HG02870 (cell line): ENCODE data around the gene DIP2C.
"Not testable (repeated sequence)": the region's sequence is repeated elsewhere in the genome, so short reads cannot be mapped to it uniquely, and the experiment has no call there.

Source experiments
- ATAC-seq: cut with Tn5 transposase; IDR thresholded peaks from one replicate; pipeline ENCODE4 v1.9.1; 2021; ENCODE audit warnings: mild to moderate bottlenecking, moderate library complexity; ENCODE audit not compliant: unreplicated experiment

DIP2C gene

DNA sequence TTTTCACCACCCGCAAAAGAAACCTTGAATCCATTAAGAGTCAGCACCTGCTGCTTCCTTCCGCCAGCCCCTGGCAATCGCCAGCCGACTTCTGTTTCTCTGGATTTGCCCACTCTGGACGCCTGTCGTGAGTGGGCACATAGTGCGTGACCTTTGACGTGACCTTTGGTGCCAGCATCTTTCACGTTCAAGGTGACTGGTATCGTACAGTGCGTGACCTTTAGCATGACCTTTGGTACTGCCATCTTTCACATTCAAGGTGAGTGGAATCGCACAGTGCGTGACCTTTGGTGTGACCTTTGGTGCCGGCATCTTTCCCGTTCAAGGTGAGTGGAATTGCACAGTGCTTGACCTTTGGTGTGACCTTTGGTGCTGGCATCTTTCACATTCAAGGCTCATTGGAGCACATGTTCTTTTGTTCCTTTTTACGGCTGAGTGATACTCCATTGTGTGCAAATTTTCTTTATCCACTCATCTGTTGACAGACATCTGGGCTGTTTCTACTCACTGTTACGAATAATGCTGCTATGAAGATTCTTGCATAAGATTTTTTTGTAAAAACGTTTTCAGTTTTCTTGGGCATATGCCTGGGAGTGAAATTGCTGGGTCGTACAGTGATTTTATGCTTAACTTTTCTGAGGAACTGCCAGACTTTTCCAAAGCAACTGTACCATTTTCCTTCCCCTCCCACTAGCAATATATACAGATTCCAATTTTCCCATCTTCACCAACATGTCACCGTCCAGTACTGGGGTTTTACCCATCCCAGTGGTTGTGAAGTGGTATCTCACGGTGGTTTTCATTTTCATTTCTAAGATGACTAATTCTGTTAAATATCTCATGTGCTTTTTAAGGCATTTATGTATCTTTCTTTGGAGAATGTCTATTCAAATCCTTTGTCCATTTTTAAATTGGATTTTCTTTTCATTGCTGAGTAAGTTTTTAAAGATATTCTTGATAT, 145.3 kb downstream of the DIP2C start:
- ATAC-seq: no peak

DNA sequence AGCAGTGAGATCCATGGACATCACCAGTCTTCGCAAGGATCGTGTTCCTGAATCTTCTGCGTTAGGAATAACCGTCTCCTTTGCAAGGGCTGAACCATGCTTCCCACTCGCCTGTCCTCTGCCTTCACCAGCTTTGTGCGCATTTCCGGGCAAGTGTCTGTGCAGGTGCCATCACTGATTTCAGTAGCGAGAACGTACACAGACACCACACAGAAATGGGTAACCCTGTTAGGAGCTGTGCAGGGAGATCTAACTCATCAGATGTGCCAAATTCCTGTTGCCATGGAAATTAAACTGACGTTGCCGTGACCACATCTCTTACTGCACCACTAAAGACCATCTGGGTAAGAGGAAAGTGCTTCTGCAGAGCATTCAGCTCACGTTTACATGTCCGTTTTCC, 146.3 kb downstream of the DIP2C start:
- ATAC-seq: no peak

DNA sequence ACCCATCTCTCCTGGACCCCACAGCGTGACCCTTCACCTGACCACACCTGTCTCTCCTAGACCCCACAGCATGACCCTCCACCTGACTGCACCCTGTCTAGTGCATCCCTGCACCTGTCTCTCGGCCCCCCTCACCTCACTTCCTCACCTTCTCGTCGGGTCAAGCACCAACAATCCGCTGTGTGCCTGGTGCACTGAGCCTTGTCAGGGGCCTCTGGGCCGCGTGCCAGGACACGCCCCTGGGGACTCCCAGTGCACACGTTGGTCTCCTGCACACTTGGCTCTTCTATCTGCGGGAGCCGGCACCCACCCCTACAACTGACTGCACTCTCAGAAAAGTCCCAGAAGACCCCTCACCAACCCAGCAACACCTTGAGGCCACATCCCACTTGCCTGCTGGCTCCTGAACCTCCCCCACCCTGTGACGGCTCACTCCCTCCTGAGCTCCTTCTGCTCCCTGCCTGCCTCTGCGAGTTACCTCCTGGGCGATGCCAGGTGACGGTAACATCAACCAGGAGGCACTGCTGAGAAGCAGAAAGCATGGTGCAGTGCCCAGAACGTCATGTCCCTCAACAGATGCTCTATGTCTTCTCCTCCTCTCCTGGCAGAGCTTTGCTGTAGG, 147.6 kb downstream of the DIP2C start:
- no peak for ATAC-seq

DNA sequence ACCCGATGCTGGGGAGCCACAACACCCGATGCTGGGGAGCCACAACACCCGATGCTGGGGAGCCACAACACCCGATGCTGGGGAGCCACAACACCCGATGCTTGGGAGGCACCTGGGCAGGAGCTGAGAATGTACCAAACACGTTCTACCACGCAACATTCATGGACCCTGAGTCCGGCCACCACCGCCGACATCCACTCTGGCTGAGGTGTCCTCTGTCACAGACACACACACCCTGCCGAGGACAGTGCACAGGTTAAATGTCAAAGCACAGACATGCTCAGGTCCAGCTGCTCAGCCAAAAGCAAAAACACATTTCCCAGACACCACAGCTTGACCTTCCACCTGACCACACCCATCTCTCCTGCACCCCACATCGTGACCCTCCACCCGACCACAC, 148.4 kb downstream of the DIP2C start:
- no peak for ATAC-seq

DNA sequence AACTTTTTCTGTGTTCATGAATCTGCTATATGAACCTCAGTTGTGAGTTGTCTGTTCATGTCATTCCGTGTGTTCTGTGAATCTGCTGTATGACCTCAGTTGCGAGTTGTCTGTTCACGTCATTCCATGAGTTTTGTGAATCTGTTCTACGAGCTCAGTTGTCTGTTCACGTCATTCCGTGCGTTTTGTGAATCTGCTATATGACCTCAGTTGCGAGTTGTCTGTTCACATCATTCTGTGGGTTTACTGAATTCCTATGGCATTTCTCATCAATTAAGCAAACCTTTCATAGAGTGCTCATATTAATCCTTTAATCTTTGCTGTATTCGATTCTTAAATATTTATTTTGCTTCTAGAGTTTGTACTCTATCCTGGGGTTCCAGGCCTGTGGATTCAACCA, 150.6 kb downstream of the DIP2C start:
- no peak for ATAC-seq

DNA sequence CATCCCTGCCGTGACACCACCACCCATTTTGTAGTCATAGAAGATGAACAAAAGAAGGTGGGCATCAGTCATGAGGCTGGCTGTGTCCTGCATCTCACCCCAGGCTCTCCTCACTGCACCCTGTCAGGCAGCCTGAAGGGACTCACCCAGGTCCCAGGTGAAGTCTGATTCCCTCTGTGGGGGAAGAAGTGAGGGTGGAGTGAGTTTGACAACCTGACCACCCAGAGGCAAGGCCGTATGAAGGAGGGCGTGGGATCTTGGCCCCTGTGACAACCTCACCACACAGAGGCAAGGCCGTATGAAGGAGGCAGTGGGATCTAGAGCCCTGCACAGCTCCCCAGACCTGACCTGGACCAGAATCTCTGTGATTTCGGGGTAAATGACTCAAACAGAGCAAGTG, 152.5 kb downstream of the DIP2C start:
- no peak for ATAC-seq

DNA sequence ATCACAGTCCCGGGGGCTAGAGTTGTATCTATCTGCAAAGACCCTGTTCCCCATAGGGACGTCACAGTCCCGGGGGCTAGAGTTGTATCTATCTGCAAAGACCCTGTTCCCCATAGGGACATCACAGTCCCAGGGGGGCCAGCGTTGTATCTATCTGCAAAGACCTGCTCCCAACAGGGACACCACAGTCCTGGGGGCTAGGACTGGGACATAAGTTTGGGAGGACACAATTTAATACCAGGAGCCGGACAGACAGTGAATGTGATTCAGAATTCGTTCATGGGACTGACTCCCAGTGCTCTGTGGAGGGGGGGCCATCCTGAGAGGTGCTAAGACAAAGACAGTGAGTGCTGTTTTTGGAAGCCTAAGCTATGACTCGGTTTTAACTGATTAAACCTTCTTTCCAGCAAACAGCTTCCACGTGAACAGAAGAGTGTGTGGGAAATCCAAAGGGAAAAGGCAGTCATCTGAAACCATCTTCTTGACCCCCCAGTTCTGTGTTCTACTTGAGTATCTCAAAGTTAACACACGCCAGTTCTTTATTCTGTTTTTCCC, 153.0 kb downstream of the DIP2C start:
- no peak for ATAC-seq

DNA sequence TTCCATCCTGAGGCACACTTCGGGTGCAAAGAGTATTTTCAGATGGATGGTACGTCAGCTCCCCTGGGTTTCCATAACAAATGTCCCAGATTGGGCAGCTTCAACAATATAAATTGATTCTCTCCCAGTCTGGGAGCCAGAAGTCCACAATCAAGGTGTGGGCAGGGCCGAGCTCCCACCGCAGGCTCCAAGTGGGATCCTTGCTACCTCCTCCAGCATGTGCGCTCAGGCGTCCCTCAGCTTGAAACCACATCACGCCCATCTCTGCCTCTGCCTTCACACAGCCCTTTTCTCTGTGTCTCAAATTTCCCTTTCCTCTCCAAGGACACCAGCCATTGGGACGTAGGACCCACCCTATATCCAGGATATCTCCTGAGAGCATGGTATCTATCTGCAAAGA, 153.5 kb downstream of the DIP2C start:
- no peak for ATAC-seq

DNA sequence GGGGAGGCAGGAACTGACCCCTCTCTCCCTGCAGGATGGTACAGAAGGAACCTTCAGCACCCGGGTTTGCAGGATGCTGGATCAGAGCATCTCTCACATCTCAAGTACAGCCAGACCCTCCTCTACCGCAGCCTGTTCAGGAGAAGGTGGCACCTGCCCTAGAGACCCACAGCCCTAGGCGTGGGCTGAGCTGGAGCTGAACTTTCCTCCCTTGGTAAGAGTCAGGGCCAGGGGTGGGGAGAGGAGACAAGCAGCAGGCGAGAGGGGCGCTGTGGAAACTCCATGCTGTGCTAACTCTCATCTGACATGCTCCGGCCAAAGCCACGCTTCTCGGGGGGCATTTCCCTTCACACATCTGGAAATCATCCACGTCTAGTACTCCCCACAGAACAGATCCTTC, 154.4 kb downstream of the DIP2C start:
- ATAC-seq: no peak

DNA sequence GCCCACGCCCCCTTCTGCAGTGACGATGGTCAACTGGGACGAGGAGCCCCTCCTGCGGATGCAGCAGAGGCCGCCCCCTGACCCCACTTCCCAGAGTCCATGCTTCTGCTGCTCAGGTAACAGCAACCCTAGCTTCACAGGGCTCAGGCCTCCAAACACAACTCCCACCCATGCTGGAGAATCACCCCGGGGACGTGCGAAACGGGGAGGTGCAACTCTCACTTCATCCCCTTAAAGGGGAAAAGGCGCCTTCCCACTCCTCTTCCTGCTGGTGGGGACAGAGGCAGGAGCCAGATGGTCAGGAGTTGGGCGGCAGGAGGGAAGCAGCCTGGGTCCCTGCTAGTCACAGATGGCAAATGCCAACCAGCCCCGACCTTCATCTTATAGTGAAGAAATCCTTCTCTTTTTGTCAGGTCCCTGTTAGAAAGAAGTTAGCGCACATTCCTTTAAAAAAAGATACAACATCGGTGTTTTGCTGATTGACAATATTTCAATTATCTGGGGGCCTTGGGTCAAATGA, 155.4 kb downstream of the DIP2C start:
- ATAC-seq: no peak

DNA sequence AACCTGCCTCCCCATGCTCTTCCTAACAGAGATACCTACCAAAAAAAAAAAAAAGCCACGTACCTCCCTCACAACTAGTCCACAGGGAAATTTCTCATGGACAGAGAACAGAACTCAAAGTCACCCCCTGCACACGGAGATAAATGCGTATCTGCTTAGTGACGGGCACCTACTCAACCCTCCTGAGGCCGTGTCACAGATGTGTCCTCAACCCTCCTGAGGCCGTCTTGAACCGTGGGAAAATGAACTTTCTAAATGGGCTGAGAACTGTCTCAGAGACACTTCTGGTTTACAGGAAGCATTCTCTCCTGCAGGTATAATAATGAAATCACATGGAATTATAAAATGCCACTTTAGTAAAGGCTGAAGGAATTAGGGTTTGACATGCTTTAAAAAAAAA, 155.9 kb downstream of the DIP2C start:
- no peak for ATAC-seq

DNA sequence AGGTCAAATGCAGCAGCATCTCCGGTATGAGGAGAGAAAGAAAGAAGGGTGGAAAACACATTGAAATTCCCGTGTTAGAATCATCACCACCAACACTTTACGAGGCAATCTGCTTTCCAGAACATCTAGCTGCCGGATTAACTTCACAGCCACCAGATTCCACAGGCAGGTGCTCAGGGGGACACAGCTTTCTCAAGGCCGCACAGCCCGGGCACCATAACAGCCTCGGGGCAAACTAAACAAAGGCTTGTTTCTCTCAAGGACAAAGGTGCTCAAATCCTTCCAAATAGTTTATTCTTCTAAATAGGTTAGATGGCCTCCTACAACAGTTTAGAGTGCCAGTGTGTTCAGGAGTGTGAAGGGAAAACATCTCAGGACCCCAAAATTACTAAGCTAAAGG, 156.3 kb downstream of the DIP2C start:
- ATAC-seq: no peak

DNA sequence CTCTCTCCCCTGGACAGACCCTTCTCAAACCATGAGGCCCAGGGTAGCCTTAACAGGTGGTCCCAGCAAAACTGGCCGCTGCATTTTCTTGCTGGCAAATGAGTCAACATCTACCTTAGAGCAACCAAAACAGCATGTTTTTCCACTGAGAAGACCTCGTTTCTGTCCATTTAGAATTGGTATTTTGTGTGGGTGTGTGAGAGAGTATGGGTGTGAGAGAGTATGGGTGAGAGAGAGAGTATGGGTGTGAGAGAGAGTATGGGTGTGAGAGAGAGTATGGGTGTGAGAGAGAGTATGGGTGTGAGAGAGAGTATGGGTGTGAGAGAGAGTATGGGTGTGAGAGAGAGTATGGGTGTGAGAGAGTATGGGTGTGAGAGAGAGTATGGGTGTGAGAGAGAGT, 157.1 kb downstream of the DIP2C start:
- not testable (repeated sequence) for ATAC-seq

DNA sequence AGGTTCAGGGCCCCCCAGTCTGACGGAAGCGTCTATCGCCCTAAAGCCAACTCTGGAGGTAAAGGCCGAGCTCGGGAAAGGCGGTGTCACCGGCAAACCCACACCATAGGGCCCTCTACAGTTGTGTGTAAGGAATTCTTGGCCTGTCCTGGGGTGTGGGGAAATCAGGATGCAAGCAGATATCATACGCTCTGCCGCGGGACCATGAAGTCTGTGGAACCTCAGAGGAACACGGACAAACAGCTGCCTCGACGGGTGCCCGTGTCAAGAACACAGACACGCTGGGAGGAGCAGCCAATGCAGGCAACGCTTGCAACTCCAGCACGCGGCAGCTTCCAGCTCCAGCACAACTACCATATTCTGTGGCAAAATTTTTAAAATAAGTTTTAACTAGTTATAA, 157.9 kb downstream of the DIP2C start:
- ATAC-seq: no peak

DNA sequence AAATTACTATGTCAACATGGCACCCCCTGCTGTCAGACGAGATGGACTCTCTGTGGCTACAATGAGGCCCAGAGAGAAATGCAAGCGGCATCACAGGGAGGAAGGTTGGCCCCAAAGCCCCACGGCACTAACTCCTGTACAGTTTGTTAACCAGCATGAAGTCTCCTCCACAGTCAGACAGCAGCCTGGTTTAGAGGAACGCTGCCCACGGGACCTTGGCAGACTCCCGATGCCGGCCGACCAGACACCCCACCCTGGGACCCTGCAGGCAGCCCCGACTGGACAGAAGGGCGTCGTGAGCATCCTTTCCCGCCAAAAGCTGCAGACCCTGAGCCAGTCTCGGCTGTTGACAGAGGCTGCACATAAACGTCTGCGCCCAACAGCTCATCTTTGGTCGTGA, 158.8 kb downstream of the DIP2C start:
- no peak for ATAC-seq

DNA sequence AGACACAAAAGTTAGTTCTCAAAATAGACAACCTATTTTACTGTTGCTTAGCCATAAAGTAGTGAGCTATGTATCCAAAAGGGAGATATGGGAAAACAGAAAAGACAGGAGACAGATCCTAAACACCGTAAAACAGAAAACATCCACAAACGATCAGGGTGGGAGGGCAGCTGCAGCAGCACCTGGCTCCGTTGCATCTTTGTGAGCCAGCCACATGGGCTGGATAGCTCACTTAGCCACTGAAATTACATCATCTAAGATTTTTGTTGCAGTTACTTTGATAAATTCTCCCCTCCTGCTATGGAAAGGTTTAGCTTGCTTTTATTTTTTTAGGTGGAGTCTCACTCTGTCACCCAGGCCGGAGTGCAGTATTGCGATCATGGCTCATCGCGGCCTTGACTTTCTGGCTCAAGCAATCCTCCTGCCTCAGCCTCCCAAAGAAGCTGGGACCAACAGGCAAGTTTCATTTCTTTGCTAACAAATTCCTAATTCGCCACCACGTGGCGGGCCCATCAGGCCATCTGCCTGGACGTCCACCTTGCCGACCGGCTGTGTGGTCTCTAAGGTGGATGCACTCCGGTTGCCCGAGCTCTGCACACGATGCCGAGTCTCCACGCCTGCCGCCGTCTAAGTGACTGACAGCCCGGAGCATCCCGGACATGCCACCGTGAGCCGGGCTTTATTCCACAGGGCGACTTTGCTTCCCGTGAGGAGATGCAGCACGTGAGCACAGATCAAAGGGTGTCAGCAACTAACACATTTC, 159.8 kb downstream of the DIP2C start:
- ATAC-seq: no peak

DNA sequence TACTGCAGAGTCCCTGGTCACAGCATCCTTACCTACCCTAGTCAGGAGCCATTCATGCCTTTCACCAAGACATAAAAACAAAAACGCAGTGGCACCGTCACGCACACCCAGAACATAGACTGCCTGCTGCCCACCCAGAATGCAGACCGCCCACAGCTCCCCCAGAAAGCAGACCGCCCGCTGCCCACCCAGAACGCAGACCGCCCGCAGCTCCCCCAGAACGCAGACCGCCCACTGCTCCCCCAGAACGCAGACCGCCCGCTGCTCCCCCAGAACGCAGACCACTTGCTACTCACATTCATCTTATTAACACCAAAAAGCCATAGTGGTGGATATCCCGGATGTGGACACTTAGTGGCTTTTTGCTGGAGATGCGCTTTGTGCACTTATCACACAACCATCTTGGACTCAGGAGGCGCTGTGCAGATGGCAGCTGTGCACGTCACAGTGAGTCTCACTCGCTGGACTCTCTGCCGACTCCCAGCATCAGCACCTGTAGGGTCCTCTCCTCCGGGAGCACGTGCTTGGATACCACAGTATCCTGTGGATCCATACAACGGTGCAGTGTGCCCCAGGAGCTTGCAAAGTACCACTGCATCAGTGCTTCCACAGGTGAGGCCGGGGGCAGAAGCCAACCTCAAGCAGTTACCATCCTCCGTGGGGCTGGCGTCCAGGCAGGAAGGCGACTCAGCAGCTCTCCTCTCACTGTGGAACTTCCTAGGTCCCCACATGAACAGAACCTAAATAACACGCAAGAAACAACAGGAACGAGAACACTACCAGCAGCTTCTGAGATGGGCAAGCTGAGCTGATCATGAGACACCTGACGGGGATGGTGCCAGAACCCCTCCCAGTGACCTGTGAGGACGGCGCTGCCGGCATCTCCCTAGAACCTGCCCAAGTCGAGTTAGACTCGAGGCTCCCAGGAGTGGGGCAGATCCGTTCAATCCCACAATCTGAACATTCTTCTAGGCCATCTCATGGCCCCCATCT, 161.0 kb downstream of the DIP2C start:
- no peak for ATAC-seq

DNA sequence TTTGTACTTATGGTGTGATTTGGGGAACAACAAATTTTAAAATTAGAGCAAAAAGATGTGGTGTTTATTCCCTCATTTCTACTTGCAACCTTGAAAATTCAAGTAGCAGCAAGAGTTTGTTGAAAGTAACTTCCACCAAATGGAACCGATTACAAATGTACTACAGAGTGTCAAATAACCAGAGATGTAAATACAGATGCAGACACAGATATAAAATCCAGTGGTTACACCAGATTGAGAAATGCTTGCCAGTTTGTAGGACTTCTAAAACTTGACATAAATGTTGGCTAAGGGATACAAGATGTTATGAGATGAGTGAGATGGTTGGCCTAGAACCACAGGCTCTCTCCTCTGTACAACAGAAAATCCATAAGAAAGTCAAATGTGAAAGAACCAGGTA, 162.1 kb downstream of the DIP2C start:
- ATAC-seq: no peak

DNA sequence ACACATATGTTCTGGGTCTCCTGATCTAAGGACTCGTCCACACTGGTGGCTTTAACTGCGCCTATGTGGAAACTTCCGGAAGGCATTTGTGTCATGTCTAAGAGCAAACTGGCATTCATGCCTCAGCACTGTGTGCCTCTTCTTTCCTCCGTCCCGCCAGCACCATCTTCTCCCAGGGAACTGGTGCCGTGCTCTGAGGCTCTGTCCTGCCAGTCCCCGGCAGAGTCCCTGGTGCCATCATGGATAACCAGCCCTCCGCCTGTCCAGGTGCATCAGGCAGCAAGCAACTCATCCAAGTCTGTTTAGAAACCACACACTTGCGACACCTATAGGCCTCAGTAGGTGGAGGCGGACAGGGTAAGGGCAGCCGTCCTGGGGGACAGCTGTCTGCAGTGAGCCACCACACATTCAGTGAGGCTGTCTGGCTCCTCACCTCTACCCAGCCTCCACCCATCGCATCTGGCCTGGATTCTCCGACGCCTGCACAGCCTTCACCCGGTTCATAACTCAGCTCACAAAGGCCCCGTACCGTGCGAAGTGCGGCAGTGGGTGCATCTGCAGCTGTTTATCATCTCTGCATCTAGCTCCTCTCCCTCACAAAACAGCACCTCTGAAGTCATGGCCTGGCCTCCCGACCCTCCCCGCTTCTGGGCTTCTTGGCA, 162.7 kb downstream of the DIP2C start:
- no peak for ATAC-seq
